Neuronal stem cell (in vitro differentiated cells): ENCODE measurements around the gene GAB1.

Experiments used
- DNase-seq: peaks from one replicate; pipeline ENCODE4 v3.0.0-alpha.2; 2013; ENCODE audit warnings: low spot score
- H2AFZ ChIP-seq: one replicate; pipeline ENCODE4 v1.6.1; 2013; ENCODE audit warnings: mild to moderate bottlenecking, low read length, inconsistent platforms
- H2AK5ac ChIP-seq: 2 replicates; pipeline ENCODE4 v1.6.1; 2013; ENCODE audit warnings: low read depth, mild to moderate bottlenecking, inconsistent platforms, low read length, moderate library complexity, mixed read lengths
- H2BK120ac ChIP-seq: 2 replicates; pipeline ENCODE4 v1.6.1; 2013; ENCODE audit warnings: low read depth, mild to moderate bottlenecking, inconsistent platforms, low read length, moderate library complexity, mixed read lengths
- H2BK12ac ChIP-seq: one replicate; pipeline ENCODE4 v1.6.1; 2013; ENCODE audit warnings: low read length, inconsistent platforms
- H2BK15ac ChIP-seq: 2 replicates; pipeline ENCODE4 v1.6.1; 2013; ENCODE audit warnings: mild to moderate bottlenecking, low read length, inconsistent platforms, mixed read lengths
- H2BK5ac ChIP-seq: one replicate; pipeline ENCODE4 v1.6.1; 2013; ENCODE audit warnings: inconsistent platforms, mild to moderate bottlenecking, low read length, moderate library complexity
- H3K14ac ChIP-seq: one replicate; pipeline ENCODE4 v1.6.1; 2013; ENCODE audit warnings: low read length, inconsistent platforms
- H3K18ac ChIP-seq: 2 replicates; pipeline ENCODE4 v1.6.1; 2013; ENCODE audit warnings: low read length, inconsistent platforms
- H3K23ac ChIP-seq: 2 replicates; pipeline ENCODE4 v1.6.1; 2013; ENCODE audit warnings: low read depth, mild to moderate bottlenecking, mixed read lengths, low read length, inconsistent platforms; ENCODE audit not compliant: poor library complexity
- H3K27ac ChIP-seq: replicated peaks from 3 replicates; pipeline ENCODE4 v1.5.1; 2013; ENCODE audit warnings: low read length, inconsistent platforms
- H3K27me3 ChIP-seq, 3 experiments: 2 replicates each; pipeline ENCODE4 v1.6.1; 2013; ENCODE audit warnings: low read length in 3 of 3, mild to moderate bottlenecking in 2 of 3, inconsistent platforms in 1 of 3, low read depth in 1 of 3, mixed read lengths in 1 of 3, moderate library complexity in 1 of 3; ENCODE audit not compliant: control insufficient read depth in 3 of 3, insufficient read depth in 3 of 3
- H3K36me3 ChIP-seq, 2 donors: replicated peaks in 1 of 2; 2 replicates each; pipeline ENCODE4 v1.6.1; 2013; ENCODE audit warnings: low read length in 2 of 2; ENCODE audit not compliant: control insufficient read depth in 2 of 2, insufficient read depth in 2 of 2
- H3K4ac ChIP-seq: 2 replicates; pipeline ENCODE4 v1.6.1; 2013; ENCODE audit warnings: inconsistent platforms, mild to moderate bottlenecking, low read length, moderate library complexity
- H3K4me1 ChIP-seq, 2 donors: 1 replicate in 1 of 2; 2 replicates in 1 of 2; pipeline ENCODE4 v1.6.1; 2013; ENCODE audit warnings: low read length in 2 of 2, low read depth in 1 of 2; ENCODE audit not compliant: control insufficient read depth in 2 of 2, insufficient read depth in 1 of 2
- H3K4me2 ChIP-seq: one replicate; pipeline ENCODE4 v1.6.1; 2013; ENCODE audit warnings: mild to moderate bottlenecking, low read length, inconsistent platforms; ENCODE audit not compliant: insufficient read depth, poor library complexity, severe bottlenecking
- H3K4me3 ChIP-seq, 2 donors: 2 replicates each; pipeline ENCODE4 v1.5.1; 2013; ENCODE audit warnings: low read length in 2 of 2, mild to moderate bottlenecking in 2 of 2, inconsistent platforms in 1 of 2, moderate library complexity in 1 of 2
- H3K79me1 ChIP-seq: one replicate; pipeline ENCODE4 v1.6.1; 2013; ENCODE audit warnings: low read depth, mild to moderate bottlenecking, inconsistent platforms, low read length, moderate library complexity
- H3K9ac ChIP-seq: one replicate; pipeline ENCODE4 v1.6.1; 2013; ENCODE audit warnings: mild to moderate bottlenecking, low read depth, low read length, inconsistent platforms; ENCODE audit not compliant: poor library complexity
- H3K9me3 ChIP-seq, 2 donors: replicated peaks in 1 of 2; 2 replicates each; pipeline versions ENCODE3 to v1.6.1; 2013; ENCODE audit warnings: low read length in 2 of 2, mild to moderate bottlenecking in 2 of 2, inconsistent platforms in 1 of 2, low read depth in 1 of 2, mixed read lengths in 1 of 2, moderate library complexity in 1 of 2; ENCODE audit not compliant: control insufficient read depth in 2 of 2, insufficient read depth in 1 of 2
- H4K8ac ChIP-seq: one replicate; pipeline ENCODE4 v1.6.1; 2013; ENCODE audit warnings: low read depth, mild to moderate bottlenecking, inconsistent platforms, low read length, moderate library complexity
- H4K91ac ChIP-seq: one replicate; pipeline ENCODE4 v1.6.1; 2013; ENCODE audit warnings: low read length, low read depth, mild to moderate bottlenecking, inconsistent platforms; ENCODE audit not compliant: poor library complexity
- WGBS, 2 donors: extraction: QIAGEN DNeasy Blood & Tissue Kit; methylation state at CpG; one replicate each; pipeline ENCODE4 v1.1.7; 2013; ENCODE audit warnings: missing lambda C conversion rate in 2 of 2, mixed read lengths in 1 of 2; ENCODE audit not compliant: insufficient read length in 2 of 2, insufficient replicate concordance in 1 of 2; ENCODE audit errors: extremely low coverage in 2 of 2; 5-methylcytosine and 5-hydroxymethylcytosine counted together

GAB1 gene

GRCh38 chr4:143360838-143361625 lies 24.4 kb downstream of the GAB1 start:
- Histone ChIP-seq H3K14ac (no peak overlapping the region), H3K4ac (no peak overlapping the region), H4K8ac (no peak overlapping the region), H3K4me3 (no peak overlapping the region), H4K91ac (no peak overlapping the region), H2BK5ac (no peak overlapping the region), H3K79me1 (no peaks in the 10 kb centered on the region), H3K9me3 (no peaks in the 10 kb centered on the region), H2AK5ac (no peak overlapping the region), H3K23ac (no peak overlapping the region), H3K18ac (no peak overlapping the region), H2BK12ac (no peak overlapping the region), H3K9ac (no peak overlapping the region), H3K36me3 (no peaks in the 10 kb centered on the region), H2BK120ac (no peak overlapping the region), H3K27ac (no peak overlapping the region), H3K4me1 (no peaks in the 10 kb centered on the region), H2AFZ (no peak overlapping the region), H2BK15ac (no peak overlapping the region), H3K4me2 (no peak overlapping the region), H3K27me3 (no peaks in the 10 kb centered on the region)
- no CpG with 5 or more reads among the region's 1 CpG for WGBS, 2 donors
- DNase-seq: no peak

- Histone ChIP-seq H3K79me1 (no peaks in the 10 kb centered on the region), H3K4me2 (no peak overlapping the region), H3K27me3 (no peaks in the 10 kb centered on the region), H3K14ac (no peak overlapping the region), H3K4ac (no peak overlapping the region), H3K27ac (no peak overlapping the region), H2BK15ac (no peak overlapping the region), H2AFZ (no peak overlapping the region), H3K36me3 (no peaks in the 10 kb centered on the region), H2BK12ac (no peak overlapping the region), H3K23ac (no peak overlapping the region), H3K9me3 (no peaks in the 10 kb centered on the region), H4K91ac (no peak overlapping the region), H3K4me1 (no peaks in the 10 kb centered on the region), H2AK5ac (no peak overlapping the region), H2BK120ac (no peak overlapping the region), H4K8ac (no peak overlapping the region), H3K9ac (no peak overlapping the region), H3K4me3 (no peak overlapping the region), H3K18ac (no peak overlapping the region), H2BK5ac (no peak overlapping the region)
- no peak for DNase-seq
- no CpG with 5 or more reads among the region's 5 CpGs for WGBS, 2 donors
Observed at GRCh38 chr4:143362349-143363046, 25.8 kb downstream of the GAB1 start.

- H2BK5ac ChIP-seq: no peak overlapping the region
- no peak for DNase-seq
- no peak overlapping the region for H2BK15ac ChIP-seq
- H3K23ac ChIP-seq: no peak overlapping the region
- H4K91ac ChIP-seq: no peak overlapping the region
- no CpG with 5 or more reads among the region's 3 CpGs for WGBS, 2 donors
- H3K9me3 ChIP-seq: no peaks in the 10 kb centered on the region
- no peaks in the 10 kb centered on the region for H3K27me3 ChIP-seq
- no peak overlapping the region for H3K9ac ChIP-seq
- no peak overlapping the region for H3K4me2 ChIP-seq
- no peak overlapping the region for H3K18ac ChIP-seq
- no peaks in the 10 kb centered on the region for H3K79me1 ChIP-seq
- no peak overlapping the region for H3K14ac ChIP-seq
- H3K4me1 ChIP-seq: no peaks in the 10 kb centered on the region
- no peak overlapping the region for H3K27ac ChIP-seq
- H3K4ac ChIP-seq: no peak overlapping the region
- no peak overlapping the region for H2AFZ ChIP-seq
- H2BK12ac ChIP-seq: no peak overlapping the region
- H2BK120ac ChIP-seq: no peak overlapping the region
- no peak overlapping the region for H2AK5ac ChIP-seq
- H4K8ac ChIP-seq: no peak overlapping the region
- H3K36me3 ChIP-seq: no peaks in the 10 kb centered on the region
- H3K4me3 ChIP-seq: no peak overlapping the region
Observed at GRCh38 chr4:143363332-143363731, 26.7 kb downstream of the GAB1 start.

GRCh38 chr4:143364063-143364462 lies 27.4 kb downstream of the GAB1 start:
- Histone ChIP-seq H3K9ac (no peak overlapping the region), H3K27me3 (no peaks in the 10 kb centered on the region)

More at GRCh38 chr4:143364063-143364462, 27.4 kb downstream of the GAB1 start:
- H4K8ac ChIP-seq: no peak overlapping the region
- H4K91ac ChIP-seq: no peak overlapping the region
- H2BK5ac ChIP-seq: no peak overlapping the region
- no peak overlapping the region for H3K4me2 ChIP-seq
- no peak overlapping the region for H3K27ac ChIP-seq
- H3K4me1 ChIP-seq: no peaks in the 10 kb centered on the region
- H3K14ac ChIP-seq: no peak overlapping the region
- H3K23ac ChIP-seq: no peak overlapping the region
- no peak overlapping the region for H3K4me3 ChIP-seq
- H2AFZ ChIP-seq: no peak overlapping the region
- no peak overlapping the region for H3K4ac ChIP-seq
- no peak overlapping the region for H2BK15ac ChIP-seq
- WGBS, 2 donors: no CpG with 5 or more reads among the region's 5 CpGs
- no peaks in the 10 kb centered on the region for H3K9me3 ChIP-seq
- no peak for DNase-seq
- no peaks in the 10 kb centered on the region for H3K36me3 ChIP-seq
- no peak overlapping the region for H2BK12ac ChIP-seq
- no peak overlapping the region for H3K18ac ChIP-seq
- no peak overlapping the region for H2AK5ac ChIP-seq
- no peak overlapping the region for H2BK120ac ChIP-seq
- H3K79me1 ChIP-seq: no peaks in the 10 kb centered on the region
